Rectal smooth muscle tissue (tissue), 1 donor: ENCODE results near the gene CD180.
"Not testable (repeated sequence)": the region's sequence is repeated elsewhere in the genome, so short reads cannot be mapped to it uniquely, and the experiment has no call there.

Experiments
- H3K27ac ChIP-seq: one replicate; pipeline ENCODE4 v1.7.0; 2013; ENCODE audit warnings: low read depth, low read length, inconsistent platforms
- H3K27me3 ChIP-seq: one replicate; pipeline ENCODE4 v1.7.0; 2013; ENCODE audit warnings: low read length; ENCODE audit not compliant: control insufficient read depth, insufficient read depth
- H3K36me3 ChIP-seq: one replicate; pipeline ENCODE4 v1.7.0; 2013; ENCODE audit warnings: low read length; ENCODE audit not compliant: control insufficient read depth, insufficient read depth
- H3K4me1 ChIP-seq: one replicate; pipeline ENCODE4 v1.7.0; 2013; ENCODE audit warnings: low read length; ENCODE audit not compliant: control insufficient read depth, insufficient read depth
- H3K4me3 ChIP-seq: one replicate; pipeline ENCODE4 v1.7.0; 2013; ENCODE audit warnings: low read length
- H3K9ac ChIP-seq: one replicate; pipeline ENCODE4 v1.7.0; 2013; ENCODE audit warnings: low read length

CD180 gene

DNA sequence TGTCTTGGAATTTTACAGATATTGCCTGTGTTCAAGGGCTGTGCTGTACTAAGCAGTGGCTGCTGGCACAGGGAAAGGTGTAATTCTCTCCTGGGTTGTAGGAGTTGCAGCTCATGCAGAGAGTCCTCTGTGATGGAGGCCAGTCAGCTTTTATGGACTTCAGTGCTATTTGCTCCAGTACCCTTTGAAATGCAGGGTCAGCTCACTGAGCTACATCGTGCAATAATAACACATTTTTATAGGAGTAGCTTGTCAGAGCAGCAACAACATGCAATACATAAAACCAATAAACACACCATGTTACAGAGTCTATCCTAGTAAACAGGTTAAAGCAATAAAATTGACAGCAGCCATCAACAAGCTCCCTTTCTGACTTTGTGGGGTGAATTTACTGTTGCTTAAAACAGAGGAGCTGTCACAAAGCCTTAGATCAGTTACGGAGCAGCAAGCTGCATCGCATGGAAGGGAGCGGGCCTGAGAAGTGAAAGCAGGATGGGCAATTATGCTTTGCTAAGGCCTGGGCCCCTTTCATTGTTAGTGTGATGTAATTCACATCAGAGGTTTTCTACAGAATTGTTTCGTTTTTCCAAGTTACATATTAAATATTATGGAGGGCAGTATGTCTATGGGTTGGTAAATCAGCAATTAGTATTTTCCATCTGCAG is 16.8 kb downstream of the CD180 start:
- Histone ChIP-seq H3K4me1 (no peaks in the 10 kb centered on the region), H3K4me3 (no peak overlapping the region), H3K36me3 (no peaks in the 10 kb centered on the region), H3K9ac (no peak overlapping the region), H3K27me3 (no peaks in the 10 kb centered on the region), H3K27ac (no peak overlapping the region)

DNA sequence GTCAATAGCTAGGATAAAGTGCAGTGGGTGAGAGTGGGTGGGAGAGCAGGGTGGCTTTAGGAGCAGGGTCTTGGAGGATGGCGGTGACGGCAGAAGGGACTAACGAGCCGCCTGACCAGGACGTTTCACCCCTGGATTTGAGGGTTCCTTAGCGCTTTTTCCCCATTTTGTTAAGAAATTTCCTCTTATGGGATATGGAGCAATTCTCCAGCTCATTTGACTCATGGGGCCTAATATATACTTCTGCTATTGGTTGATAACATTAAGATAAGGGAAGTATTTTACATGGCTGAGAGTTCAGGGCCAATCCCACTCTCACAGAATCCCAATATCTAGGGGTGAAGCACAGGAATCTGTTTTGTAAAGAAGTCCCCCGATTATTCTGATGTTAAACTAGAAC is 17.6 kb downstream of the CD180 start:
- H3K36me3 ChIP-seq: no peaks in the 10 kb centered on the region
- H3K27me3 ChIP-seq: no peaks in the 10 kb centered on the region
- H3K4me3 ChIP-seq: no peak overlapping the region
- no peak overlapping the region for H3K9ac ChIP-seq
- no peak overlapping the region for H3K27ac ChIP-seq
- H3K4me1 ChIP-seq: no peaks in the 10 kb centered on the region

GRCh38 chr5:67178085-67178484 is 18.5 kb downstream of the CD180 start:
- Histone ChIP-seq H3K4me1 (no peaks in the 10 kb centered on the region), H3K9ac (no peak overlapping the region), H3K4me3 (no peak overlapping the region), H3K27me3 (no peaks in the 10 kb centered on the region), H3K36me3 (no peaks in the 10 kb centered on the region), H3K27ac (no peak overlapping the region)

DNA sequence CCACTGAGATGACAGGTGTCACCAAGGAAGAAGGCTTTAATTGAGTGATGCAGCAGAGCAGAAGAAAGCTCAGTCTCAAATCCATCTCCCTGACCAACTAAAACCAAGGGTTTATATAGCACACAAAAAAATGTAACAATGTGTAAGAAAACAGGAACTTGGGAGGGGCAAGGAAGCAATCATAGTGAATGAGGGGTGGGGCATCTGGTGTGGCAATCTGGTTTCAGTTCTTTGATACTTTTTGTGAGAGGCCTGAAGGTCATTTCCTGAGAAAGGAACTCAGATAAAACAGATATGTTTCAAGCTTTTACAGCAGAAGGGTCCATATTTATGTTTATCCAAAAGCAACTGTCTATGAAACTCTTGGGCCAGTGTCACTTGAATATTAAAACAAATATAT is 19.7 kb downstream of the CD180 start:
- H3K27ac ChIP-seq: no peak overlapping the region
- no peak overlapping the region for H3K4me3 ChIP-seq
- no peak overlapping the region for H3K9ac ChIP-seq
- H3K27me3 ChIP-seq: no peaks in the 10 kb centered on the region
- H3K4me1 ChIP-seq: no peaks in the 10 kb centered on the region
- H3K36me3 ChIP-seq: no peaks in the 10 kb centered on the region

GRCh38 chr5:67173959-67174358 is 22.6 kb downstream of the CD180 start:
- no peaks in the 10 kb centered on the region for H3K36me3 ChIP-seq
- no peaks in the 10 kb centered on the region for H3K27me3 ChIP-seq
- H3K4me3 ChIP-seq: no peak overlapping the region
- no peaks in the 10 kb centered on the region for H3K4me1 ChIP-seq
- no peak overlapping the region for H3K9ac ChIP-seq
- no peak overlapping the region for H3K27ac ChIP-seq

- not testable (repeated sequence) for H3K27me3 ChIP-seq, H3K4me3 ChIP-seq, H3K36me3 ChIP-seq, H3K9ac ChIP-seq, H3K4me1 ChIP-seq, H3K27ac ChIP-seq
These were observed 23.2 kb downstream of the CD180 start for GRCh38 chr5:67173351-67173750.

DNA sequence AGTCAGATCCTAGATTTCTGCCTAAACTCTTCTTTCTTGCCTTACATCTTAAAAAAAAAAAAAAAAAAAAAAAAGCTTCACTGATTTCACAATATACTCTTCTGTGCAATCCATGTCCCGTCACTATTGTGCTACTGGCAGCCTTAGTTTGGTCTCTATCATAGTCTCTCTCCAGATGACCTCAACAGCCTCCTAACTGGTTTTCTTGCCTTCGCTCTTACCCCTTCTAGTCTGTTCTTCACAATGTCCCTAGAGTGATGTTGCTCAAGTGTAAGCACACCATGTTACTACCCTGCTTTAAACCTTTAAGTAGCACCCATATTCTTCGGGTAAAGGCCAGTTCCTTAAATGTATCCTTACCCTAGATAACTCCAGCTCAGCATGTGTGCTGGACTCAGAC is 25.8 kb downstream of the CD180 start:
- Histone ChIP-seq H3K4me3 (no peak overlapping the region), H3K36me3 (no peaks in the 10 kb centered on the region), H3K27ac (no peak overlapping the region), H3K4me1 (no peaks in the 10 kb centered on the region), H3K27me3 (no peaks in the 10 kb centered on the region), H3K9ac (no peak overlapping the region)

GRCh38 chr5:67168069-67168468 is 28.5 kb downstream of the CD180 start:
- Histone ChIP-seq H3K27ac (no peak overlapping the region), H3K4me3 (no peak overlapping the region), H3K4me1 (no peaks in the 10 kb centered on the region), H3K27me3 (no peaks in the 10 kb centered on the region), H3K9ac (no peak overlapping the region), H3K36me3 (peaks cover 11% of the 10 kb centered on the region)

DNA sequence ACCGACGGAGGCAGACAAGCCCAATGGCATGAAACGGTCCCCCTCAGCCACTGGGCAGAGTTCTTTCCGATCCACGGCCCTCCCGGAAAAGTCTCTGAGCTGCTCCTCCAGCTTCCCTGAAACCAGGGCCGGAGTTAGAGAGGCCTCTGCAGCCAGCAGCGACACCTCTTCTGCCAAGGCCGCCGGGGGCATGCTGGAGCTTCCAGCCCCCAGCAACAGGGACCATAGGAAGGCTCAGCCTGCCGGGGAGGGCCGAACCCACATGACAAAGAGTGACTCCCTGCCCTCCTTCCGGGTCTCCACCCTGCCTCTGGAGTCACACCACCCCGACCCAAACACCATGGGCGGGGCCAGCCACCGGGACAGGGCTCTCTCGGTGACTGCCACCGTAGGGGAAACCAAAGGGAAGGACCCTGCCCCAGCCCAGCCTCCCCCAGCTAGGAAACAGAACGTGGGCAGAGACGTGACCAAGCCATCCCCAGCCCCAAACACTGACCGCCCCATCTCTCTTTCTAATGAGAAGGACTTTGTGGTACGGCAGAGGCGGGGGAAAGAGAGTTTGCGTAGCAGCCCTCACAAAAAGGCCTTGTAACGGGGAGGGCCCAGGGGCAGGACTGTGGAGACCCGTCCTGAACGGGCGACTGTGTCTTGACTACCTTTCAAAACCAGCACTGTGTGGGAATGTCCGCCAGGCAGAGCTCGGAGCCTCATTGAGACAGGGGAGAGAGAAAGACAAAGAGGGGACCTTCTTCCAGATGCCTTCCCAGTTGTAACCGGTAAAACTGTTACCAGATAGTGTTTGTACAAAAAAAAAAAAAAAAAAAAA is 29.9 kb downstream of the CD180 start:
- Histone ChIP-seq H3K27ac (peak overlapping the region; percentile 51), H3K4me1 (no peaks in the 10 kb centered on the region), H3K9ac (no peak overlapping the region), H3K36me3 (peaks cover 11% of the 10 kb centered on the region), H3K4me3 (peak overlapping the region; percentile 56), H3K27me3 (no peaks in the 10 kb centered on the region)

- Histone ChIP-seq H3K4me3 (peak overlapping the region; percentile 56), H3K27me3 (no peaks in the 10 kb centered on the region), H3K9ac (no peak overlapping the region), H3K36me3 (peaks cover 11% of the 10 kb centered on the region), H3K27ac (peak overlapping the region; percentile 51), H3K4me1 (no peaks in the 10 kb centered on the region)
These were observed 30.8 kb downstream of the CD180 start for GRCh38 chr5:67165526-67166459.

- Histone ChIP-seq H3K4me3 (no peak overlapping the region), H3K4me1 (no peaks in the 10 kb centered on the region), H3K9ac (no peak overlapping the region), H3K27me3 (no peaks in the 10 kb centered on the region), H3K36me3 (peaks cover 11% of the 10 kb centered on the region), H3K27ac (no peak overlapping the region)
These were observed 31.6 kb downstream of the CD180 start for GRCh38 chr5:67164856-67165525.
